GM18520 (cell line): ENCODE results near the gene RGS19.
"Not testable (repeated sequence)": the region's sequence is repeated elsewhere in the genome, so short reads cannot be mapped to it uniquely, and the experiment has no call there.

Experiments
- ATAC-seq: cut with Tn5 transposase; IDR thresholded peaks from one replicate; pipeline ENCODE4 v1.9.1; 2021; ENCODE audit not compliant: unreplicated experiment

Gene RGS19, protein sequence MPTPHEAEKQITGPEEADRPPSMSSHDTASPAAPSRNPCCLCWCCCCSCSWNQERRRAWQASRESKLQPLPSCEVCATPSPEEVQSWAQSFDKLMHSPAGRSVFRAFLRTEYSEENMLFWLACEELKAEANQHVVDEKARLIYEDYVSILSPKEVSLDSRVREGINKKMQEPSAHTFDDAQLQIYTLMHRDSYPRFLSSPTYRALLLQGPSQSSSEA

GRCh38 chr20:64079273-64080012 is at the start of gene RGS19:
Gene RGS19 (minus strand): TSS chr20:64079518. CDS start chr20:64076886, 2,632 bp downstream.
- peak; percentile 42 for ATAC-seq

GRCh38 chr20:64123517-64123916 is 44.2 kb upstream of the RGS19 start:
- ATAC-seq = not testable (repeated sequence)

GRCh38 chr20:64122927-64123326 is 43.6 kb upstream of the RGS19 start:
- not testable (repeated sequence) for ATAC-seq

DNA sequence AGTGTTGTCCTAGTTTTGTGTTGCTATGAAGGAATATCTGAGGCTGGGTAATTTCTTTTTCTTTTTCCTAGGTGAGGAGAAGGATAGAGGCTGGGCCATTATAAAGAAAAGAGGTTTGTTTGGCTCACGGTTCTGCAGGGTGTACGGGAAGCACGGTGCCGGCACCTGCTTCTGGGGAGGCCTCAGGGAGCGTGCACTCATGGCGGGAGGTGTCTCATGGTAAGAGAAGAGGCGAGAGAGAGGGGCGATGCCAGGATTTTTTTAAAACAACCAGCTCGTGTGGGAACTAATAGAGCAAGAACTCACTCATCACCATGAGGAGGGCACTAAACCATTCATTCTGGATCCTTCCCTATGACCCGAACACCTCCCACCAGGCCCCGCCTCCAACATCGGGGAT is 42.3 kb upstream of the RGS19 start:
- no peak for ATAC-seq

DNA sequence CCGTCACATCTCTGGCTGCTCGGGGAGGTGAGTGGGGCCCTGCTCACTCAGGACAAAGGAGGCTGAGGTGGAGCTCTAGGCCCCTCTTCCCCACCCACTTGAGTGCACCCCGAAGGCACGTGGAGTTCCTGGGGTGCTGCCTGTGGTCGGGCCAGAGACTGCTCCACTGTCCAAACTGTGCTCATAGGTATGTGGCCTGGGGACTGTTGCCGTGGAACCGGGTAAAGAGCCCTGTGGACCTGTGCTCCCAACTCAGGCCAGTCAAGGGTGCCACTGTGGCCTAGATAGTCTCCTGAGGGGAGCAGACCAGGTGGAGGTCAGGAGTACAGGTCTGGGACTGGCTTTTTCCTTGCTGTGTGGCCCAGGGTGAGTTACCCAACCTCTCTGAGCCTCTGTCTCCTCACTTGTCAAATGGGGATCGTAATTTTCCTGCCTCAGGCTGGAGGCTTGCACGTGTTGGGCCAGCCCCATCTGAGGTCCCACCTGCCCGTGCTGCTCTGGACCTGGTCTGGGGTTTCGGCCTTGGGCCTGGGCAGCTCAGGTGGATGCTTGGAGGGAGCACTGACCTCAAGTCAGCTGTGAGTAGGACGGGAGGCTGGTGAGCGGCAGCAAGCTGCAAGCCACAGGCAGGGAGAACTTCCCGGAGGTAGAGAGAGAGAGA is 40.5 kb upstream of the RGS19 start:
- no peak for ATAC-seq

DNA sequence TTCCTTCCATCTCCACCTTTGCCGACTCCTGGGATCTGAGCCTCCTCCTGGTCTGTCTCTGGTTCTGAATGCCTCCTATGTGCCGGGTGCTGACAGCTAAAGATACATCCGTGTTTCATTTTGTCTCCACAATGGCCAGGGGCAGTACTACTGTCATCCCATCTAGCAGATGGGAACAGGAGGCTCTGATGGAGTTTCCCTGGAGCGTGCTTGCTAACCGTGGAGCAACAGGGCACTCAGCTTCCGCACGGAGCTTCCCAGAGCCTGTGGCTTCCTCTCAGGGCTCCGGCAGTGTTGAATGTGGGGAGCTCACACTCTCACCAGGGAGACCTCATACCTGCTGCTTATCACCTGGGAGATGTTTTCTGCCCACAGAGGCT is 40.0 kb upstream of the RGS19 start:
- ATAC-seq = no peak

DNA sequence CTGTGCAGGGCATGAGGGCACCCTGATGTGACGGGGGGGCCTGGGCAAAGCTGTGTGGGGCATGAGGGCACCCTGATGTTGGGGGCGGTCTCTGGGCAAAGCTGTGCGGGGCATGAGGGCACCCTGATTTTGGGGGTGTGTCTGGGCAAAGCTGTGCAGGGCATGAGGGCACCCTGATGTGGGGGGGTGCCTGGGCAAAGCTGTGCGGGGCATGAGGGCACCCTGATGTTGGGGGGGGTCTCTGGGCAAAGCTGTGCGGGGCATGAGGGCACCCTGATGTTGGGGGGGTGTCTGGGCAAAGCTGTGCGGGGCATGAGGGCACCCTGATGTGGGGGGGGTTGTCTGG is 38.1 kb upstream of the RGS19 start:
- ATAC-seq = not testable (repeated sequence)

- no peak for ATAC-seq
These were observed 37.5 kb upstream of the RGS19 start for GRCh38 chr20:64116541-64117431.

- no peak for ATAC-seq
These were observed 36.7 kb upstream of the RGS19 start for GRCh38 chr20:64116016-64116415.

DNA sequence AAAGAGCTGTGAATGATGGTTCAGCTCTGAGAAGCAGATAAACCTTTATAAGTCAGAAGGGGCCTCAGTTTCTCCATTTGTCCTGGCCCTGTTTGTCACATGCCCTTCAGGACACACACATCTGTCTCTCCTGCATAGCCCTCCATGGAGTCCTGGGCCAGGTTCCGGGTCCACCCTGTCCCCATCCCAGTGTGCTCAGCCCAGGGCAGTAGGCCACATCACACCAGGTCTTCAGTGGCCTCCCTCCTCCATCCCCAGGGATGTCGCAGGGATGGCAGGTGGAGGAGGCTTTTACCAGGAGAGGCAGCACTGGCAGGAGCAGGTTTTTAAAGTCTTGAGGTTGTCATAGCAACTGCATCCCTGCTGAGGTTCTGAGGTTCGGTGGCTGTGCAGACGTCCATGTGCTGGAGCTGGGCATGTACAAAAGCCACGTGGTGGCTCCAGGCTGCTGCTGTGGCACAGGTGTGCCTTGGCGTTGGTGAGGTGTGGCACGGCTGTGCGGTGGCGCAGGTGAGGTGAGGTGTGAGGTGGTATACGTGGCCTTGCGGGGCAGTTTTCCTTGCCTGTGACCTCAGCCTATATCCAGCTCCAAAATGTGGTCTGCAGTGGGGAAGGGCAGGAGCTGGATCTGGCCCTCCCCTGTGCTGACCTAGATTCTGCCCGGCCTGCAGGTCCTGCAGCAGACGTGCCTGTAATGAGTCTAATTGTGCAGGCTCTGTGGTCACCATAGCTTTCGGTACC is 36.0 kb upstream of the RGS19 start:
- no peak for ATAC-seq

DNA sequence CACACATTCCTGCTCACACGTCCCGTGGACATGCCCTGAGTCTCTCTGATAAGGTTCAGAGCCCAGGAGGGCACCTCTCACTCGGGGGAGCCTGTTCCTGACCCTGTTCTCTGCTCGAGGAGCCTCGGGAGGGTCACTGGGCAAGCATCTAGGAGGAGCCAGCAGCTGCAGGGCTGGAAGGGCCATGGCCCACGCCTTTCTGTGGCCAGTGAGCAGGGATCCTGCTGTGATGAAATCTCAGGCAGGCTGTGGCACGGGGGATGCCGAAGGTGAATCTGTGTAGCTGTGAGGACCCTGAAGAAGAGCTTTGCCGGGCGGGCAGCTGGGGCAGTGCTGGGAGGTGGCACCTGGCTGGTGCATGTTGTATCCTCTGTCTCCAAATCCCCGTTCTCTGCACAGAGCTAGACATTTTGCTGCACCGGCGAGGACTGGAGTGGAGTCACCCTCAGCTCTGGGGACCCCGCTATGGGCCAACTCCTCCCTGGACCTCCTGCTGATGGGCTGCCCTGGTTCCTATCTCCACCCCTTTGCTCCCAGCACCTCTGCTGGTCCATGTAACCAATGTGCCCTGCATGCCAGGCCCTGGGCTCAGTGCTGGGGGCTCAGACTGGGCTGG is 35.1 kb upstream of the RGS19 start:
- no peak for ATAC-seq

GRCh38 chr20:64113796-64114355 is 34.6 kb upstream of the RGS19 start:
- ATAC-seq = no peak

- ATAC-seq = no peak
These were observed 34.1 kb upstream of the RGS19 start for GRCh38 chr20:64113444-64113775.

GRCh38 chr20:64112691-64113443 is 33.5 kb upstream of the RGS19 start:
- ATAC-seq = no peak

DNA sequence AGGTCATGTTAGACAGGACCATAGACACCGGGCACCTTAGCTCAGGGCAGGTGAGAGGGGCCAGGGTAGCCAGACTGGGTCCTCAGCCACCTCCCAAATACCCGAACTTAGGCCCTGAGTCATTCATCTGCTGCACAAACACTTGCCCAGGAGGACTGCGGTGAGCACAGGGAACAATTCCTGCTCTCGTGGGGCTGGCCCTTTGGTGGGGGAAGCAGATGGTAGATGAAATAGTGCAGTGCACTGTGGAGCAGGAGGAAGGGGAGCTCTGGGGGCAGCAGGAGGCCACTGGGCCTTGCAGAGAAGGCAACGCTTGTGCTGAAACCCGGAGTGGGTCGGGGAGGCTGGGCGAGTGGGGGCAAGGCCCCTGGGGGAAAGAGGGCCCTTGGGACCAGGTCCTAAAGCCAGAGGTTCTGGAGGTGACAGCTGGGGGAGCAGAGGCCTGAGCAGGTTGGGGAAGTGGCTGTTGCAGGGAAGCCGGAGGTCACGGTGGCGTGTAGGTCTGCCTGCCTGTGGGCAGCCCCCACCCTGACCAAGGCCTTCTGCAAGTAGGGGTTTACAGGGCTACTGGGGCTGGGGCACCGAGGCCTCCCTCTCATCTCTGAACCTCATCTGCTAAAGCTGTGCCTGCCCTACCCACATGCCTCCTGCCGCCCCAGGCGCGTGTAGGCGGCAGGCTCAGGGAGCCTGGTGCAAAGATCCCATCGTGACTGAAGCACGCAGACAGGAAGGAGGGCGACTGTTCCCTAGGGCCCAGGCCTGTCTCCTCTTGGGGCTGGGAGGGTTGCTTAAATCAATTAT is 32.7 kb upstream of the RGS19 start:
- ATAC-seq = no peak

- ATAC-seq = no peak
These were observed 31.2 kb upstream of the RGS19 start for GRCh38 chr20:64110411-64111068.

DNA sequence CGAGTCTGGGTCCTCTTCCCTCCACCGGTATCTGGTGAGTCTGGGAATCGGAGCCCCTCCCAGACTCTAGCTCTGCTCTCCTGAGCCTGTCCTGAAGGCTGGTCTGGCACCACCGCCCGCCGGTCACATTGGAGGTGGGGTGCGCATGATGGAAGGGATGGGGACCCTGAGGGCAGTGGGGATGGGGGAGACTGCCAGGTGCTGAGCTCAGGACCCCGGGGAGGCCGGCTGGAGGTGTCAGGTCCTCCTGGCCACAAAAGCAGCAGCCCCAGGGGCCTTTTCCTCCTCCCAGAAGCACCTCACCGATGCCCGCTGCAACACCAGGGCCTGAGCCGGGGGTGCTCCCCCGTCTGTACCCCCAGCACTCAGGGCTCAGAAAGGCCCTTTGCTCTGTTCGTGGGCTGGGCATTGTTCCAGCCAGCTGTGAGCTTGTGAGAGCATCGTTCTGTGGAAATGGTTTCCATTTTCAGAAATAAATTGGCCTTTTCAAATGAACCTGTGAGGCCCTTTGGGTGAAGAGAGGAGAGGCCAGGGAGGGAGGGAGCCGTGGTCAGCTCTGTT is 30.6 kb upstream of the RGS19 start:
- no peak for ATAC-seq
